GM12878 (cell line): Measurements from ENCODE around the gene NFE2L3. TPM values are rescaled to one million over a fixed set of nuclear protein-coding genes. Genes with fewer than 3 reads are reported as not detected.

Experiments
- ATAC-seq: fragments of 200-7000 bp; cut with Tn5 transposase; 3 replicates; pipeline ENCODE4 v1.9.1; 2020; ENCODE audit warnings: mild to moderate bottlenecking, moderate library complexity
- BruUV-seq: library from RNA; stranded (reverse); fragments of 400-500 nt; replicated peaks from 2 replicates; lab custom pipeline; 2021; lab: Mats Ljungman, UMichigan
- CTCF ChIA-PET: fragments of 300-600 bp; sonication (Branson Sonifier 250); formaldehyde crosslinking; extraction: SDS; loops from one replicate; lab custom pipeline; 2021; ENCODE audit warnings: inconsistent platforms; lab: Yijun Ruan, JAX
- POLR2A ChIA-PET: fragments of 350-600 bp; formaldehyde crosslinking; extraction: SDS; loops from one replicate; lab custom pipeline; 2021; ENCODE audit warnings: inconsistent platforms; lab: Charles Lee
- RAD21 ChIA-PET: fragments of 300-600 bp; sonication (Branson Sonifier 250); formaldehyde crosslinking; loops from one replicate; lab custom pipeline; 2023; ENCODE audit warnings: antibody characterized with exemption; ENCODE audit not compliant: unreplicated experiment; lab: Charles Lee
- SMC1A ChIA-PET: fragments of 300-600 bp; sonication (Branson Sonifier 250); formaldehyde crosslinking; loops from one replicate; lab custom pipeline; 2023; ENCODE audit not compliant: unreplicated experiment, uncharacterized antibody; lab: Charles Lee
- DNase-seq: peaks from one replicate; pipeline ENCODE4 v3.0.0-alpha.2; 2011; ENCODE audit warnings: low read depth, low spot score
- FAIRE-seq: peaks from 3 replicates; lab custom pipeline; 2011; peaks lifted over from hg19 to GRCh38; lab: Jason Lieb, UNC
- H2AFZ ChIP-seq: 2 replicates; pipeline ENCODE4 v1.6.0; 2011; ENCODE audit warnings: low read depth, low read length, control low read depth; ENCODE audit not compliant: control insufficient read depth
- H3K27ac ChIP-seq: 2 replicates; pipeline ENCODE4 v1.5.1; 2011; ENCODE audit warnings: control low read depth; ENCODE audit not compliant: control insufficient read depth, insufficient read depth
- H3K27me3 ChIP-seq, 2 experiments: replicated peaks in 1 of 2; 2 replicates each; pipeline versions ENCODE4 v1.6.0 to v1.6.1; 2011; ENCODE audit warnings: low read length in 1 of 2; ENCODE audit not compliant: control insufficient read depth in 2 of 2, insufficient read depth in 2 of 2
- H3K36me3 ChIP-seq, 2 experiments: 2 replicates each; pipeline ENCODE4 v1.5.1; 2011; ENCODE audit warnings: low read length in 1 of 2; ENCODE audit not compliant: control insufficient read depth in 2 of 2, insufficient read depth in 2 of 2
- H3K4me1 ChIP-seq: 2 replicates; pipeline ENCODE4 v1.6.1; 2011; ENCODE audit warnings: mild to moderate bottlenecking, low read length, moderate library complexity, mixed read lengths; ENCODE audit not compliant: control insufficient read depth, insufficient read depth
- H3K4me2 ChIP-seq: 2 replicates; pipeline ENCODE4 v1.6.0; 2011; ENCODE audit warnings: control low read depth; ENCODE audit not compliant: control insufficient read depth, insufficient read depth
- H3K4me3 ChIP-seq: fragments of 200-600 bp; sonication (generic); 2 replicates; pipeline ENCODE4 v1.5.1; 2016
- H3K79me2 ChIP-seq: 2 replicates; pipeline ENCODE4 v1.6.0; 2011; ENCODE audit warnings: low read length; ENCODE audit not compliant: control insufficient read depth, insufficient read depth
- H3K9ac ChIP-seq: 2 replicates; pipeline ENCODE4 v1.8.0; 2011; ENCODE audit warnings: low read length, control low read depth, mixed read lengths; ENCODE audit not compliant: control insufficient read depth, insufficient read depth
- H3K9me3 ChIP-seq: replicated peaks from 3 replicates; pipeline ENCODE4 v1.5.1; 2011; ENCODE audit warnings: mild to moderate bottlenecking, low read length; ENCODE audit not compliant: control insufficient read depth, insufficient read depth
- H4K20me1 ChIP-seq: 2 replicates; pipeline ENCODE4 v1.6.0; 2011; ENCODE audit not compliant: control insufficient read depth, insufficient read depth
- ATF7 ChIP-seq: fragments of 450-650 bp; IDR thresholded peaks from 2 replicates; pipeline ENCODE4 v1.6.1; 2016; ENCODE audit warnings: low read depth, mild to moderate bottlenecking
- BRCA1 ChIP-seq: IDR thresholded peaks from 2 replicates; pipeline ENCODE4 v1.6.1; 2011; ENCODE audit warnings: low read depth, low read length, improper control_type of control experiment
- CREM ChIP-seq: IDR thresholded peaks from 2 replicates; pipeline ENCODE4 v1.6.1; 2014; ENCODE audit warnings: antibody characterized with exemption, low read depth
- HDGF ChIP-seq: fragments of 450-650 bp; IDR thresholded peaks from 2 replicates; pipeline ENCODE4 v1.6.1; 2016; ENCODE audit warnings: antibody characterized with exemption
- IRF4 ChIP-seq: IDR thresholded peaks from 2 replicates; pipeline ENCODE4 v1.6.1; 2011; ENCODE audit warnings: low read depth, low read length
- JUND ChIP-seq: IDR thresholded peaks from 2 replicates; pipeline ENCODE4 v1.6.1; 2012; ENCODE audit warnings: low read depth, mild to moderate bottlenecking, low read length, improper control_type of control experiment, moderate library complexity
- KAT2A ChIP-seq: conservative IDR thresholded peaks from 2 replicates; pipeline ENCODE4 v1.6.1; 2011; ENCODE audit warnings: low read depth, low read length; ENCODE audit not compliant: control insufficient read depth
- MLLT1 ChIP-seq: fragments of 450-650 bp; IDR thresholded peaks from 2 replicates; pipeline ENCODE4 v1.6.1; 2016; ENCODE audit warnings: mild to moderate bottlenecking
- NFIC ChIP-seq: IDR thresholded peaks from 2 replicates; pipeline ENCODE4 v1.6.1; 2012; ENCODE audit warnings: low read depth, mild to moderate bottlenecking, inconsistent platforms, low read length, moderate library complexity
- NFYB ChIP-seq: IDR thresholded peaks from 2 replicates; pipeline ENCODE4 v1.6.1; 2011; ENCODE audit warnings: low read depth, mild to moderate bottlenecking, low read length, improper control_type of control experiment, moderate library complexity; ENCODE audit not compliant: insufficient read depth
- PBX3 ChIP-seq: IDR thresholded peaks from 2 replicates; pipeline ENCODE4 v1.6.1; 2011; ENCODE audit warnings: mild to moderate bottlenecking, low read depth, low read length, moderate library complexity; ENCODE audit not compliant: insufficient replicate concordance
- PML ChIP-seq: IDR thresholded peaks from 2 replicates; pipeline ENCODE4 v1.6.1; 2012; ENCODE audit warnings: low read length, inconsistent platforms
- POLR2AphosphoS2 ChIP-seq: IDR thresholded peaks from 2 replicates; pipeline ENCODE4 v1.6.1; 2011; ENCODE audit warnings: low read depth, mild to moderate bottlenecking, low read length, improper control_type of control experiment, moderate library complexity
- SMAD1 ChIP-seq: fragments of 450-650 bp; IDR thresholded peaks from 2 replicates; pipeline ENCODE4 v1.6.1; 2018; ENCODE audit warnings: mild to moderate bottlenecking, low read depth; ENCODE audit not compliant: partially characterized antibody
- SP1 ChIP-seq: IDR thresholded peaks from one replicate; pipeline ENCODE4 v1.6.1; 2011; ENCODE audit warnings: low read depth, low read length
- SUZ12 ChIP-seq: fragments of 200-600 bp; sonication (generic); IDR thresholded peaks from one replicate; pipeline ENCODE4 v1.6.1; 2018; ENCODE audit warnings: antibody characterized with exemption, mild to moderate bottlenecking; ENCODE audit not compliant: unreplicated experiment
- TAF1 ChIP-seq: IDR thresholded peaks from 2 replicates; pipeline ENCODE4 v1.6.1; 2011; ENCODE audit warnings: mild to moderate bottlenecking, low read depth, low read length, borderline replicate concordance
- ZBTB33 ChIP-seq: fragments of 450-650 bp; IDR thresholded peaks from 2 replicates; pipeline ENCODE4 v1.6.1; 2017; ENCODE audit warnings: mild to moderate bottlenecking
- WGBS: methylation state at CpG from one replicate; pipeline ENCODE4 v1.1.6; 2016; ENCODE audit warnings: low lambda C conversion rate; ENCODE audit not compliant: insufficient replicate concordance, insufficient coverage; ENCODE audit errors: missing lambda C conversion rate; 5-methylcytosine and 5-hydroxymethylcytosine counted together
- in situ Hi-C: fragments of 300-500 bp; cut with MboI; formaldehyde crosslinking; loops from 9 replicates; pipeline ENCODE4 v1.14.3; 2018; ENCODE audit warnings: mixed read lengths
- intact Hi-C: fragments of 100-400 bp; cut with micrococcal nuclease; formaldehyde crosslinking; loops from one replicate; pipeline ENCODE4 v1.14.2; 2022; ENCODE audit not compliant: unreplicated experiment
- polyA plus RNA-seq, 11 experiments: library from polyadenylated mRNA; depleted of rRNA in 4 of 11; unstranded in 6 of 11; stranded (reverse) in 5 of 11; fragments of >200 nt; fragmentation: Nextera tagmentation in 4 of 11; fragmentation: Illumina TruSeq in 1 of 11; extraction: Ambion mirVana in 4 of 11; extraction: Trizol in 1 of 11; gene quantifications; 1 replicate in 1 of 11; 2 replicates in 10 of 11; pipeline versions ENCODE4 v1.2.1 to v1.2.3, GENCODE V29; 2011 to 2016; ENCODE audit warnings: inconsistent platforms in 2 of 11, missing spikeins in 2 of 11, low read depth in 1 of 11
- total RNA-seq, 4 experiments: library from RNA; depleted of rRNA in 3 of 4; stranded (reverse); fragments of >200 nt in 3 of 4; fragmentation: Illumina TruSeq in 1 of 4; extraction: Trizol in 1 of 4; gene quantifications; 2 replicates each; pipeline versions ENCODE4 v1.2.1 to v1.2.3, GENCODE V29; 2013 to 2021

Gene NFE2L3
- total and polyA plus RNA-seq, 10 of the 15 experiments (the other 5 are each of a cell fraction or from before 2014, with no cell fraction given), result 4.4 to 34.9 (median 13.0) TPM

GRCh38 chr7:26131056-26131589 lies 20.9 kb upstream of the NFE2L3 start:
- 55% methylated on average over 12 of the region's 12 CpGs for WGBS
- intact Hi-C loops, result no loop called here
- H3K27me3 ChIP-seq, result no peaks in the 10 kb centered on the region; a peak in 1 of 4 replicates
- ATAC-seq (no peak), DNase-seq (no peak), FAIRE-seq (no peak)
- in situ Hi-C loops, result no loop called here
- no peaks in the 10 kb centered on the region for H4K20me1 ChIP-seq
- no peaks in the 10 kb centered on the region for H3K79me2 ChIP-seq
- ChIA-PET CTCF (interaction anchor here (0.6 kb wide), 1 partner anchor 102 kb away, joined by 3 read pairs; no protein-coding TSS in a partner anchor), RAD21 (no interaction called here), SMC1A (interaction anchor here (0.5 to 1.9 kb wide), 4 partner anchors 41 to 238 kb away, joined by 3 to 5 read pairs (median 4); no protein-coding TSS in a partner anchor), POLR2A (no interaction called here)
- peaks cover 5% of the 10 kb centered on the region for H3K4me1 ChIP-seq
- no peak overlapping the region for H3K4me2 ChIP-seq
- no TSS peak for BruUV-seq
- no peaks in the 10 kb centered on the region for H3K9me3 ChIP-seq
- no peaks in the 10 kb centered on the region for H3K36me3 ChIP-seq
- H3K9ac ChIP-seq, result no peak overlapping the region
- no peak overlapping the region for H3K4me3 ChIP-seq
- H2AFZ ChIP-seq, result no peak overlapping the region
- H3K27ac ChIP-seq, result no peak overlapping the region
- TF ChIP-seq SMAD1, result no peak
- no peak for TF ChIP-seq NFYB
- TF ChIP-seq HDGF, result no peak
- TF ChIP-seq ZBTB33, result no peak
- TF ChIP-seq JUND, result no peak
- TF ChIP-seq PBX3, result no peak
- TF ChIP-seq SUZ12, result no peak
- no peak for TF ChIP-seq NFIC
- TF ChIP-seq TAF1, result no peak
- TF ChIP-seq SP1, result no peak
- no peak for TF ChIP-seq POLR2AphosphoS2
- no peak for TF ChIP-seq ATF7
- no peak for TF ChIP-seq KAT2A
- no peak for TF ChIP-seq MLLT1
- no peak for TF ChIP-seq PML
- no peak for TF ChIP-seq IRF4
- no peak for TF ChIP-seq BRCA1
- no peak for TF ChIP-seq CREM
